GM12878 (cell line): Measurements from ENCODE around the gene ZBTB22. TPM values are rescaled to one million over a fixed set of nuclear protein-coding genes. Genes with fewer than 3 reads are reported as not detected.
A peak's percentile ranks its signal among the peaks of the same experiment; 100 is the strongest.

Experiments
- ASH2L ChIP-seq: fragments of 300-600, 200-600 bp; sonication (generic); IDR thresholded peaks from 2 replicates; pipeline ENCODE4 v1.6.1; 2017; ENCODE audit warnings: low read depth, mild to moderate bottlenecking, borderline replicate concordance
- BCLAF1 ChIP-seq: fragments of 450-650 bp; IDR thresholded peaks from 2 replicates; pipeline ENCODE4 v1.6.1; 2017; ENCODE audit warnings: antibody characterized with exemption, mild to moderate bottlenecking, moderate library complexity
- CBFB ChIP-seq: IDR thresholded peaks from 2 replicates; pipeline ENCODE4 v1.6.1; 2016; ENCODE audit warnings: antibody characterized with exemption, low read depth
- CEBPZ ChIP-seq: fragments of 150-350 bp; IDR thresholded peaks from 2 replicates; pipeline ENCODE4 v1.6.1; 2016; ENCODE audit warnings: low read depth, low read length
- CHD4 ChIP-seq: fragments of 200-600 bp; sonication (generic); IDR thresholded peaks from 2 replicates; pipeline ENCODE4 v1.6.1; 2016; ENCODE audit warnings: mild to moderate bottlenecking
- ESRRA ChIP-seq: IDR thresholded peaks from 2 replicates; pipeline ENCODE4 v1.6.1; 2012; ENCODE audit warnings: mild to moderate bottlenecking, low read length, improper control_type of control experiment
- FOXK2 ChIP-seq: fragments of 450-650 bp; IDR thresholded peaks from 2 replicates; pipeline ENCODE4 v1.6.1; 2017; ENCODE audit warnings: mild to moderate bottlenecking, moderate library complexity
- HDAC2 ChIP-seq: fragments of 200-600 bp; sonication (generic); IDR thresholded peaks from 2 replicates; pipeline ENCODE4 v1.6.1; 2017
- KDM1A ChIP-seq: fragments of 200-600 bp; sonication (generic); IDR thresholded peaks from 2 replicates; pipeline ENCODE4 v1.6.1; 2016; ENCODE audit warnings: borderline replicate concordance
- LARP7 ChIP-seq: fragments of 450-650 bp; IDR thresholded peaks from 2 replicates; pipeline ENCODE4 v1.6.1; 2017; ENCODE audit warnings: mild to moderate bottlenecking
- MTA3 ChIP-seq: IDR thresholded peaks from 2 replicates; pipeline ENCODE4 v1.6.1; 2012; ENCODE audit warnings: low read length, inconsistent platforms, borderline replicate concordance
- MYC ChIP-seq: IDR thresholded peaks from 2 replicates; pipeline ENCODE4 v1.6.1; 2011; ENCODE audit warnings: mild to moderate bottlenecking, low read length, moderate library complexity, inconsistent platforms; ENCODE audit not compliant: insufficient read depth, insufficient replicate concordance, insufficient read length, severe bottlenecking
- PAX8 ChIP-seq: fragments of 450-650 bp; IDR thresholded peaks from 2 replicates; pipeline ENCODE4 v1.6.1; 2017; ENCODE audit warnings: mild to moderate bottlenecking, moderate library complexity
- TCF7 ChIP-seq: IDR thresholded peaks from 2 replicates; pipeline ENCODE4 v1.6.1; 2014; ENCODE audit warnings: antibody characterized with exemption, borderline replicate concordance
- polyA plus RNA-seq, 11 experiments: library from polyadenylated mRNA; depleted of rRNA in 4 of 11; unstranded in 6 of 11; stranded (reverse) in 5 of 11; fragments of >200 nt; fragmentation: Nextera tagmentation in 4 of 11; fragmentation: Illumina TruSeq in 1 of 11; extraction: Ambion mirVana in 4 of 11; extraction: Trizol in 1 of 11; gene quantifications; 1 replicate in 1 of 11; 2 replicates in 10 of 11; pipeline versions ENCODE4 v1.2.1 to v1.2.3, GENCODE V29; 2011 to 2016; ENCODE audit warnings: inconsistent platforms in 2 of 11, missing spikeins in 2 of 11, low read depth in 1 of 11
- total RNA-seq, 4 experiments: library from RNA; depleted of rRNA in 3 of 4; stranded (reverse); fragments of >200 nt in 3 of 4; fragmentation: Illumina TruSeq in 1 of 4; extraction: Trizol in 1 of 4; gene quantifications; 2 replicates each; pipeline versions ENCODE4 v1.2.1 to v1.2.3, GENCODE V29; 2013 to 2021
- TF ChIP-seq, protein P1 (sequence below): fragments of 450-650 bp; formaldehyde crosslinking; IDR thresholded peaks from 2 replicates; pipeline ENCODE4 v1.4.0; 2020; ENCODE audit warnings: mild to moderate bottlenecking, moderate library complexity
- TF ChIP-seq, protein P2 (sequence below): fragments of 450-650 bp; IDR thresholded peaks from 2 replicates; pipeline ENCODE4 v1.6.1; 2017; ENCODE audit warnings: borderline replicate concordance
- TF ChIP-seq, protein P3 (sequence below): fragments of 450-650 bp; IDR thresholded peaks from 2 replicates; pipeline ENCODE4 v1.6.1; 2014; ENCODE audit warnings: mild to moderate bottlenecking

Gene ZBTB22
- total and polyA plus RNA-seq, 10 of the 15 experiments (the other 5 are each of a cell fraction or from before 2014, with no cell fraction given), result 0.11 to 9.9 (median 4.8) TPM

GRCh38 chr6:33271468-33272274 is 45.9 kb downstream of the ZBTB22 start, which contains the start of the genes RPS18 and VPS52 (continued):
- TF ChIP-seq TCF7, result peak; percentile 55; the same call in 1 of the 2 replicates
- TF ChIP-seq, protein P1, sequence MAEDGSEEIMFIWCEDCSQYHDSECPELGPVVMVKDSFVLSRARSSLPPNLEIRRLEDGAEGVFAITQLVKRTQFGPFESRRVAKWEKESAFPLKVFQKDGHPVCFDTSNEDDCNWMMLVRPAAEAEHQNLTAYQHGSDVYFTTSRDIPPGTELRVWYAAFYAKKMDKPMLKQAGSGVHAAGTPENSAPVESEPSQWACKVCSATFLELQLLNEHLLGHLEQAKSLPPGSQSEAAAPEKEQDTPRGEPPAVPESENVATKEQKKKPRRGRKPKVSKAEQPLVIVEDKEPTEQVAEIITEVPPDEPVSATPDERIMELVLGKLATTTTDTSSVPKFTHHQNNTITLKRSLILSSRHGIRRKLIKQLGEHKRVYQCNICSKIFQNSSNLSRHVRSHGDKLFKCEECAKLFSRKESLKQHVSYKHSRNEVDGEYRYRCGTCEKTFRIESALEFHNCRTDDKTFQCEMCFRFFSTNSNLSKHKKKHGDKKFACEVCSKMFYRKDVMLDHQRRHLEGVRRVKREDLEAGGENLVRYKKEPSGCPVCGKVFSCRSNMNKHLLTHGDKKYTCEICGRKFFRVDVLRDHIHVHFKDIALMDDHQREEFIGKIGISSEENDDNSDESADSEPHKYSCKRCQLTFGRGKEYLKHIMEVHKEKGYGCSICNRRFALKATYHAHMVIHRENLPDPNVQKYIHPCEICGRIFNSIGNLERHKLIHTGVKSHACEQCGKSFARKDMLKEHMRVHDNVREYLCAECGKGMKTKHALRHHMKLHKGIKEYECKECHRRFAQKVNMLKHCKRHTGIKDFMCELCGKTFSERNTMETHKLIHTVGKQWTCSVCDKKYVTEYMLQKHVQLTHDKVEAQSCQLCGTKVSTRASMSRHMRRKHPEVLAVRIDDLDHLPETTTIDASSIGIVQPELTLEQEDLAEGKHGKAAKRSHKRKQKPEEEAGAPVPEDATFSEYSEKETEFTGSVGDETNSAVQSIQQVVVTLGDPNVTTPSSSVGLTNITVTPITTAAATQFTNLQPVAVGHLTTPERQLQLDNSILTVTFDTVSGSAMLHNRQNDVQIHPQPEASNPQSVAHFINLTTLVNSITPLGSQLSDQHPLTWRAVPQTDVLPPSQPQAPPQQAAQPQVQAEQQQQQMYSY, result 0 out of 2 replicates have a peak, but pooled peaks have one; percentile 39
- no peak for TF ChIP-seq CHD4
- peak; percentile 43 for TF ChIP-seq ASH2L
- TF ChIP-seq PAX8, result peak; percentile 90
- peak; percentile 76; the same call in 1 of the 2 replicates for TF ChIP-seq LARP7
- peak; percentile 93 for TF ChIP-seq CBFB
- TF ChIP-seq FOXK2, result peak; percentile 92
- no peak for TF ChIP-seq CEBPZ
- TF ChIP-seq, protein P2, sequence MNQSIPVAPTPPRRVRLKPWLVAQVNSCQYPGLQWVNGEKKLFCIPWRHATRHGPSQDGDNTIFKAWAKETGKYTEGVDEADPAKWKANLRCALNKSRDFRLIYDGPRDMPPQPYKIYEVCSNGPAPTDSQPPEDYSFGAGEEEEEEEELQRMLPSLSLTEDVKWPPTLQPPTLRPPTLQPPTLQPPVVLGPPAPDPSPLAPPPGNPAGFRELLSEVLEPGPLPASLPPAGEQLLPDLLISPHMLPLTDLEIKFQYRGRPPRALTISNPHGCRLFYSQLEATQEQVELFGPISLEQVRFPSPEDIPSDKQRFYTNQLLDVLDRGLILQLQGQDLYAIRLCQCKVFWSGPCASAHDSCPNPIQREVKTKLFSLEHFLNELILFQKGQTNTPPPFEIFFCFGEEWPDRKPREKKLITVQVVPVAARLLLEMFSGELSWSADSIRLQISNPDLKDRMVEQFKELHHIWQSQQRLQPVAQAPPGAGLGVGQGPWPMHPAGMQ, result 0 out of 2 replicates have a peak, but pooled peaks have one; percentile 24
- no peak for TF ChIP-seq BCLAF1
- TF ChIP-seq, protein P3, sequence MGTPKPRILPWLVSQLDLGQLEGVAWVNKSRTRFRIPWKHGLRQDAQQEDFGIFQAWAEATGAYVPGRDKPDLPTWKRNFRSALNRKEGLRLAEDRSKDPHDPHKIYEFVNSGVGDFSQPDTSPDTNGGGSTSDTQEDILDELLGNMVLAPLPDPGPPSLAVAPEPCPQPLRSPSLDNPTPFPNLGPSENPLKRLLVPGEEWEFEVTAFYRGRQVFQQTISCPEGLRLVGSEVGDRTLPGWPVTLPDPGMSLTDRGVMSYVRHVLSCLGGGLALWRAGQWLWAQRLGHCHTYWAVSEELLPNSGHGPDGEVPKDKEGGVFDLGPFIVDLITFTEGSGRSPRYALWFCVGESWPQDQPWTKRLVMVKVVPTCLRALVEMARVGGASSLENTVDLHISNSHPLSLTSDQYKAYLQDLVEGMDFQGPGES, result peak; percentile 13; the same call in 1 of the 2 replicates
- no peak for TF ChIP-seq ESRRA
- peak; percentile 98 for TF ChIP-seq MYC
- TF ChIP-seq MTA3, result no peak
- no peak for TF ChIP-seq HDAC2
- TF ChIP-seq KDM1A, result no peak
